GM12878 (cell line): ENCODE data around the gene IGFBP2. TPM values are rescaled to one million over a fixed set of nuclear protein-coding genes. Genes with fewer than 3 reads are reported as not detected.
A peak's percentile ranks its signal among the peaks of the same experiment; 100 is the strongest.

ENCODE experiments used
- ATAC-seq: fragments of 200-7000 bp; cut with Tn5 transposase; 3 replicates; pipeline ENCODE4 v1.9.1; 2020; ENCODE audit warnings: mild to moderate bottlenecking, moderate library complexity
- BruUV-seq: library from RNA; stranded (reverse); fragments of 400-500 nt; replicated peaks from 2 replicates; lab custom pipeline; 2021; lab: Mats Ljungman, UMichigan
- CTCF ChIA-PET: fragments of 300-600 bp; sonication (Branson Sonifier 250); formaldehyde crosslinking; extraction: SDS; loops from one replicate; lab custom pipeline; 2021; ENCODE audit warnings: inconsistent platforms; lab: Yijun Ruan, JAX
- POLR2A ChIA-PET: fragments of 350-600 bp; formaldehyde crosslinking; extraction: SDS; loops from one replicate; lab custom pipeline; 2021; ENCODE audit warnings: inconsistent platforms; lab: Charles Lee
- RAD21 ChIA-PET: fragments of 300-600 bp; sonication (Branson Sonifier 250); formaldehyde crosslinking; loops from one replicate; lab custom pipeline; 2023; ENCODE audit warnings: antibody characterized with exemption; ENCODE audit not compliant: unreplicated experiment; lab: Charles Lee
- SMC1A ChIA-PET: fragments of 300-600 bp; sonication (Branson Sonifier 250); formaldehyde crosslinking; loops from one replicate; lab custom pipeline; 2023; ENCODE audit not compliant: unreplicated experiment, uncharacterized antibody; lab: Charles Lee
- DNase-seq: peaks from one replicate; pipeline ENCODE4 v3.0.0-alpha.2; 2011; ENCODE audit warnings: low read depth, low spot score
- FAIRE-seq: peaks from 3 replicates; lab custom pipeline; 2011; peaks lifted over from hg19 to GRCh38; lab: Jason Lieb, UNC
- H2AFZ ChIP-seq: 2 replicates; pipeline ENCODE4 v1.6.0; 2011; ENCODE audit warnings: low read depth, low read length, control low read depth; ENCODE audit not compliant: control insufficient read depth
- H3K27ac ChIP-seq: 2 replicates; pipeline ENCODE4 v1.5.1; 2011; ENCODE audit warnings: control low read depth; ENCODE audit not compliant: control insufficient read depth, insufficient read depth
- H3K27me3 ChIP-seq, 2 experiments: replicated peaks in 1 of 2; 2 replicates each; pipeline versions ENCODE4 v1.6.0 to v1.6.1; 2011; ENCODE audit warnings: low read length in 1 of 2; ENCODE audit not compliant: control insufficient read depth in 2 of 2, insufficient read depth in 2 of 2
- H3K36me3 ChIP-seq, 2 experiments: 2 replicates each; pipeline ENCODE4 v1.5.1; 2011; ENCODE audit warnings: low read length in 1 of 2; ENCODE audit not compliant: control insufficient read depth in 2 of 2, insufficient read depth in 2 of 2
- H3K4me1 ChIP-seq: 2 replicates; pipeline ENCODE4 v1.6.1; 2011; ENCODE audit warnings: mild to moderate bottlenecking, low read length, moderate library complexity, mixed read lengths; ENCODE audit not compliant: control insufficient read depth, insufficient read depth
- H3K4me2 ChIP-seq: 2 replicates; pipeline ENCODE4 v1.6.0; 2011; ENCODE audit warnings: control low read depth; ENCODE audit not compliant: control insufficient read depth, insufficient read depth
- H3K4me3 ChIP-seq: fragments of 200-600 bp; sonication (generic); 2 replicates; pipeline ENCODE4 v1.5.1; 2016
- H3K79me2 ChIP-seq: 2 replicates; pipeline ENCODE4 v1.6.0; 2011; ENCODE audit warnings: low read length; ENCODE audit not compliant: control insufficient read depth, insufficient read depth
- H3K9ac ChIP-seq: 2 replicates; pipeline ENCODE4 v1.8.0; 2011; ENCODE audit warnings: low read length, control low read depth, mixed read lengths; ENCODE audit not compliant: control insufficient read depth, insufficient read depth
- H3K9me3 ChIP-seq: replicated peaks from 3 replicates; pipeline ENCODE4 v1.5.1; 2011; ENCODE audit warnings: mild to moderate bottlenecking, low read length; ENCODE audit not compliant: control insufficient read depth, insufficient read depth
- H4K20me1 ChIP-seq: 2 replicates; pipeline ENCODE4 v1.6.0; 2011; ENCODE audit not compliant: control insufficient read depth, insufficient read depth
- ATF3 ChIP-seq: IDR thresholded peaks from 2 replicates; pipeline ENCODE4 v1.6.1; 2011; ENCODE audit warnings: low read depth, mild to moderate bottlenecking, low read length, moderate library complexity, borderline replicate concordance; ENCODE audit errors: extremely low read depth
- BHLHE40 ChIP-seq, 2 experiments: fragments of 450-650 bp in 1 of 2; IDR thresholded peaks; 2 replicates each; pipeline ENCODE4 v1.6.1; 2011 to 2017; ENCODE audit warnings: low read depth in 2 of 2, borderline replicate concordance in 1 of 2, improper control_type of control experiment in 1 of 2, low read length in 1 of 2, mild to moderate bottlenecking in 1 of 2
- CEBPZ ChIP-seq: fragments of 150-350 bp; IDR thresholded peaks from 2 replicates; pipeline ENCODE4 v1.6.1; 2016; ENCODE audit warnings: low read depth, low read length
- CHD2 ChIP-seq: IDR thresholded peaks from 2 replicates; pipeline ENCODE4 v1.6.1; 2011; ENCODE audit warnings: low read depth, low read length, improper control_type of control experiment, borderline replicate concordance
- IRF3 ChIP-seq: fragments of 450-650 bp; IDR thresholded peaks from 2 replicates; pipeline ENCODE4 v1.6.1; 2014; ENCODE audit warnings: mild to moderate bottlenecking
- MAX ChIP-seq: IDR thresholded peaks from 2 replicates; pipeline ENCODE4 v1.6.1; 2012; ENCODE audit warnings: low read depth, low read length, improper control_type of control experiment
- MEF2B ChIP-seq: fragments of 450-650 bp; IDR thresholded peaks from 2 replicates; pipeline ENCODE4 v1.6.1; 2018; ENCODE audit warnings: mild to moderate bottlenecking, moderate library complexity; ENCODE audit not compliant: partially characterized antibody, poor library complexity, severe bottlenecking
- MLLT1 ChIP-seq: fragments of 450-650 bp; IDR thresholded peaks from 2 replicates; pipeline ENCODE4 v1.6.1; 2016; ENCODE audit warnings: mild to moderate bottlenecking
- RFX5 ChIP-seq: IDR thresholded peaks from 2 replicates; pipeline ENCODE4 v1.6.1; 2011; ENCODE audit warnings: low read depth, low read length, improper control_type of control experiment
- SMC3 ChIP-seq: IDR thresholded peaks from 2 replicates; pipeline ENCODE4 v1.6.1; 2011; ENCODE audit warnings: low read length, improper control_type of control experiment, borderline replicate concordance
- TCF3 ChIP-seq: IDR thresholded peaks from 2 replicates; pipeline ENCODE4 v1.6.1; 2012; ENCODE audit warnings: low read depth, mild to moderate bottlenecking, low read length, borderline replicate concordance; ENCODE audit not compliant: insufficient read depth
- WGBS: methylation state at CpG from one replicate; pipeline ENCODE4 v1.1.6; 2016; ENCODE audit warnings: low lambda C conversion rate; ENCODE audit not compliant: insufficient replicate concordance, insufficient coverage; ENCODE audit errors: missing lambda C conversion rate; 5-methylcytosine and 5-hydroxymethylcytosine counted together
- in situ Hi-C: fragments of 300-500 bp; cut with MboI; formaldehyde crosslinking; loops from 9 replicates; pipeline ENCODE4 v1.14.3; 2018; ENCODE audit warnings: mixed read lengths
- intact Hi-C: fragments of 100-400 bp; cut with micrococcal nuclease; formaldehyde crosslinking; loops from one replicate; pipeline ENCODE4 v1.14.2; 2022; ENCODE audit not compliant: unreplicated experiment
- polyA plus RNA-seq, 11 experiments: library from polyadenylated mRNA; depleted of rRNA in 4 of 11; unstranded in 6 of 11; stranded (reverse) in 5 of 11; fragments of >200 nt; fragmentation: Nextera tagmentation in 4 of 11; fragmentation: Illumina TruSeq in 1 of 11; extraction: Ambion mirVana in 4 of 11; extraction: Trizol in 1 of 11; gene quantifications; 1 replicate in 1 of 11; 2 replicates in 10 of 11; pipeline versions ENCODE4 v1.2.1 to v1.2.3, GENCODE V29; 2011 to 2016; ENCODE audit warnings: inconsistent platforms in 2 of 11, missing spikeins in 2 of 11, low read depth in 1 of 11
- total RNA-seq, 4 experiments: library from RNA; depleted of rRNA in 3 of 4; stranded (reverse); fragments of >200 nt in 3 of 4; fragmentation: Illumina TruSeq in 1 of 4; extraction: Trizol in 1 of 4; gene quantifications; 2 replicates each; pipeline versions ENCODE4 v1.2.1 to v1.2.3, GENCODE V29; 2013 to 2021

Gene IGFBP2
- total and polyA plus RNA-seq, 10 of the 15 experiments (the other 5 are each of a cell fraction or from before 2014, with no cell fraction given), result 0.11 to 1.5 (median 0.38) TPM; not detected in 5

- TF ChIP-seq CEBPZ, result no peak
Observed at GRCh38 chr2:216604458-216604857, 28.8 kb upstream of the IGFBP2 start (continued).

- peaks cover 8% of the 10 kb centered on the region; the same call in 2 of the 3 replicates for H3K9me3 ChIP-seq
- SMC1A ChIA-PET, result interaction anchor here (0.9 kb wide), 1 partner anchor 10 kb away, joined by 4 read pairs; no protein-coding TSS in a partner anchor
- H3K27me3 ChIP-seq, result no peaks in the 10 kb centered on the region; a peak in 2 of 4 replicates
- H3K79me2 ChIP-seq, result no peaks in the 10 kb centered on the region
- WGBS, result 7% methylated on average over 12 of the region's 20 CpGs
- RAD21 ChIA-PET, result interaction anchor here (1.0 to 2.0 kb wide), 2 partner anchors 14 to 87 kb away, joined by 3 to 5 read pairs; no protein-coding TSS in a partner anchor
- H3K9ac ChIP-seq, result peak overlapping the region; percentile 28; the same call in 1 of the 2 replicates
- H3K4me2 ChIP-seq, result peak overlapping the region; percentile 73
- FAIRE-seq, result peak; percentile 35
- H4K20me1 ChIP-seq, result no peaks in the 10 kb centered on the region
- in situ Hi-C loops (no loop called here), intact Hi-C loops (no loop called here)
- POLR2A ChIA-PET, result interaction anchor here (0.5 to 1.1 kb wide), 2 partner anchors 189 to 858 kb away, joined by 3 read pairs; no protein-coding TSS in a partner anchor
- peaks cover 14% of the 10 kb centered on the region for H3K4me1 ChIP-seq
- no peak overlapping the region for H3K27ac ChIP-seq
- DNase-seq, result peak; percentile 54
- peak overlapping the region; percentile 41; the same call in 1 of the 2 replicates for H3K4me3 ChIP-seq
- peak; percentile 53; the same call in 2 of the 3 replicates for ATAC-seq
- no peaks in the 10 kb centered on the region for H3K36me3 ChIP-seq
- BruUV-seq, result no TSS peak
- CTCF ChIA-PET, result interaction anchor here (0.8 kb wide), 1 partner anchor 89 kb away, joined by 5 read pairs; no protein-coding TSS in a partner anchor
- H2AFZ ChIP-seq, result peak overlapping the region; percentile 73
- TF ChIP-seq MLLT1, result peak; percentile 99
- TF ChIP-seq MEF2B, result peak; percentile 46
- peak; percentile 46; the same call in 1 of the 2 replicates for TF ChIP-seq MAX
- TF ChIP-seq IRF3, result no peak
- 0 out of 2 replicates have a peak, but pooled peaks have one; percentile 45 for TF ChIP-seq TCF3
- peak in 1 of 2 experiments; percentile 22; a peak in 1 of 4 replicates for TF ChIP-seq BHLHE40 (IDR thresholded peaks at IDR 0.05; ENCODE audit: borderline replicate concordance in 1 of 2, low read depth in 2 of 2, low read length in 1 of 2)
- TF ChIP-seq RFX5, result no peak
- no peak for TF ChIP-seq ATF3
- TF ChIP-seq CHD2, result peak; percentile 53; the same call in 1 of the 2 replicates
- TF ChIP-seq SMC3, result no peak
Observed at GRCh38 chr2:216606551-216607276, 26.5 kb upstream of the IGFBP2 start.
